Activated CD8-positive, alpha-beta memory T cell treated with anti-CD3 and anti-CD28 coated beads for 4 hours (primary cell): ENCODE results near the gene UMOD.

ENCODE experiments used
- DNase-seq, 2 donors: peaks; one replicate each; pipeline ENCODE4 v3.0.0-alpha.2; 2020; ENCODE audit warnings: low read depth in 2 of 2

UMOD gene

GRCh38 chr16:20300312-20301097 lies 52.0 kb downstream of the UMOD start:
- no peak for DNase-seq

GRCh38 chr16:20298452-20298851 lies 54.1 kb downstream of the UMOD start:
- no peak for DNase-seq

- DNase-seq, result no peak
Measured at GRCh38 chr16:20291208-20292206, 61.0 kb downstream of the UMOD start.

- no peak for DNase-seq
Measured at GRCh38 chr16:20289571-20289970, 62.9 kb downstream of the UMOD start.

- no peak for DNase-seq
Measured at GRCh38 chr16:20285993-20286499, 66.5 kb downstream of the UMOD start.
